Mucosa of descending colon (tissue), 3 donors: ENCODE results near the gene SHD. TPM values are rescaled to one million over a fixed set of nuclear protein-coding genes. Genes with fewer than 3 reads are reported as not detected.
"Not testable (repeated sequence)": the region's sequence is repeated elsewhere in the genome, so short reads cannot be mapped to it uniquely, and the experiment has no call there.

Source experiments
- ATAC-seq: fragments of 200-7000 bp; cut with Tn5 transposase; one replicate; pipeline ENCODE4 v1.9.1; 2020; ENCODE audit warnings: mild to moderate bottlenecking, moderate library complexity
- DNase-seq, 3 donors: peaks; one replicate each; pipeline ENCODE4 v3.0.0-alpha.2; 2020
- H3K36me3 ChIP-seq: fragments of 200-600 bp; one replicate; pipeline ENCODE4 v1.8.0; 2021; ENCODE audit warnings: low read depth, mild to moderate bottlenecking
- H3K4me1 ChIP-seq: fragments of 200-600 bp; one replicate; pipeline ENCODE4 v1.8.0; 2021; ENCODE audit warnings: low read depth, mild to moderate bottlenecking
- H3K4me3 ChIP-seq: fragments of 200-600 bp; one replicate; pipeline ENCODE4 v1.8.0; 2021; ENCODE audit warnings: mild to moderate bottlenecking
- H3K9me3 ChIP-seq: fragments of 200-600 bp; one replicate; pipeline ENCODE4 v1.8.0; 2021; ENCODE audit warnings: mild to moderate bottlenecking
- CTCF ChIP-seq: fragments of 200-600 bp; IDR thresholded peaks from one replicate; pipeline ENCODE4 v1.8.0; 2022; ENCODE audit warnings: antibody characterized with exemption, mild to moderate bottlenecking
- intact Hi-C, 2 donors: fragments of 100-400 bp; cut with DNase I in 1 of 2; cut with micrococcal nuclease in 1 of 2; formaldehyde crosslinking; loops; one replicate each; pipeline versions ENCODE4 v1.11.0 to v1.11.1; 2022; cut with DNase I, micrococcal nuclease
- total RNA-seq, 3 donors: library from RNA; stranded (reverse); fragmentation: NEBNext Ultra II Directional in 2 of 3; extraction: Animal tissue kit (Norgen Biotek cat#: 25700) in 2 of 3; gene quantifications; one replicate each; pipeline versions ENCODE4 v1.2.1 to v1.2.4, GENCODE V29; 2021 to 2023
- donor health status: DM: no; HTN: no; CAD: no; lungs with moderate emphysema.
- donor health status: DM: no; HTN: no; CAD: no.
- donor health status: DM: no; HTN: yes; CAD: no.

SHD gene
- total RNA-seq, 3 donors from 2014 or later, result 4.6 to 27.8 (median 21.0) TPM

GRCh38 chr19:4279530-4280422 is 710 bp downstream of the SHD start:
- ATAC-seq, result peak; percentile 3
- no peak overlapping the region for H3K4me3 ChIP-seq
- H3K4me1 ChIP-seq, result peaks cover 9% of the 10 kb centered on the region

GRCh38 chr19:4284176-4284958 is 5.3 kb downstream of the SHD start:
- peak; percentile 97 for ATAC-seq
- Histone ChIP-seq H3K36me3 (no peaks in the 10 kb centered on the region), H3K4me3 (peak overlapping the region; percentile 28), H3K4me1 (peaks cover 5% of the 10 kb centered on the region), H3K9me3 (no peaks in the 10 kb centered on the region)
- intact Hi-C loops, result no loop called here
- TF ChIP-seq CTCF, result no peak
- DNase-seq, result peak; percentile 89 to 93 (median 90)

More at GRCh38 chr19:4279530-4280422, 710 bp downstream of the SHD start:
- no peak for DNase-seq
- intact Hi-C loops, result no loop called here
- H3K36me3 ChIP-seq, result no peaks in the 10 kb centered on the region
- H3K9me3 ChIP-seq, result no peaks in the 10 kb centered on the region
- no peak for TF ChIP-seq CTCF

GRCh38 chr19:4284974-4285373 is 5.9 kb downstream of the SHD start:
- Histone ChIP-seq H3K9me3 (no peaks in the 10 kb centered on the region), H3K4me1 (no peaks in the 10 kb centered on the region), H3K4me3 (peak overlapping the region; percentile 28), H3K36me3 (no peaks in the 10 kb centered on the region)
- ATAC-seq, result peak; percentile 31
- intact Hi-C loops, result no loop called here
- no peak for DNase-seq
- no peak for TF ChIP-seq CTCF

GRCh38 chr19:4286141-4286540 is 7.1 kb downstream of the SHD start:
- ATAC-seq, H3K9me3 ChIP-seq, H3K4me3 ChIP-seq, H3K4me1 ChIP-seq, intact Hi-C loops, DNase-seq, H3K36me3 ChIP-seq: not testable (repeated sequence)

- TF ChIP-seq CTCF, result no peak
- intact Hi-C loops, result no loop called here
- DNase-seq (no peak), ATAC-seq (peak; percentile 7)
- no peaks in the 10 kb centered on the region for H3K4me1 ChIP-seq
- no peaks in the 10 kb centered on the region for H3K9me3 ChIP-seq
- no peak overlapping the region for H3K4me3 ChIP-seq
- H3K36me3 ChIP-seq, result no peaks in the 10 kb centered on the region
Observed at GRCh38 chr19:4288091-4288777, 9.2 kb downstream of the SHD start.
